ENCODE results near the gene CMTR1.

The CMTR1 gene

GRCh38 chr6:37479266-37479854 is 46.3 kb downstream of the CMTR1 start:
- DNase-seq, result no peak

- DNase-seq, result no peak
These were observed 47.2 kb downstream of the CMTR1 start for GRCh38 chr6:37480118-37480736.

- no peak for DNase-seq
These were observed 48.0 kb downstream of the CMTR1 start for GRCh38 chr6:37480951-37481534.

GRCh38 chr6:37481711-37482605 is 48.9 kb downstream of the CMTR1 start:
- no peak for DNase-seq

GRCh38 chr6:37482606-37483251 is 49.7 kb downstream of the CMTR1 start:
- no peak for DNase-seq

- DNase-seq, result no peak
These were observed 50.4 kb downstream of the CMTR1 start for GRCh38 chr6:37483252-37483901.

- no peak for DNase-seq
These were observed 51.1 kb downstream of the CMTR1 start for GRCh38 chr6:37483917-37484785.

- DNase-seq, result no peak
These were observed 51.8 kb downstream of the CMTR1 start for GRCh38 chr6:37484786-37485170.

GRCh38 chr6:37485291-37485702 is 52.3 kb downstream of the CMTR1 start:
- DNase-seq, result no peak

- no peak for DNase-seq
These were observed 53.3 kb downstream of the CMTR1 start for GRCh38 chr6:37486121-37486839.

GRCh38 chr6:37487591-37488380 is 54.8 kb downstream of the CMTR1 start:
- DNase-seq, result no peak

- DNase-seq, result no peak
These were observed 55.5 kb downstream of the CMTR1 start for GRCh38 chr6:37488476-37488875.

GRCh38 chr6:37489697-37490336 is 56.8 kb downstream of the CMTR1 start:
- no peak for DNase-seq

- no peak for DNase-seq
These were observed 57.6 kb downstream of the CMTR1 start for GRCh38 chr6:37490536-37491170.

- DNase-seq, result no peak
These were observed 58.3 kb downstream of the CMTR1 start for GRCh38 chr6:37491171-37491829.

GRCh38 chr6:37491830-37492208 is 58.8 kb downstream of the CMTR1 start:
- no peak for DNase-seq

GRCh38 chr6:37492236-37492972 is 59.4 kb downstream of the CMTR1 start:
- DNase-seq, result no peak
